ENCODE results near the gene C6orf136.

Gene C6orf136

DNA sequence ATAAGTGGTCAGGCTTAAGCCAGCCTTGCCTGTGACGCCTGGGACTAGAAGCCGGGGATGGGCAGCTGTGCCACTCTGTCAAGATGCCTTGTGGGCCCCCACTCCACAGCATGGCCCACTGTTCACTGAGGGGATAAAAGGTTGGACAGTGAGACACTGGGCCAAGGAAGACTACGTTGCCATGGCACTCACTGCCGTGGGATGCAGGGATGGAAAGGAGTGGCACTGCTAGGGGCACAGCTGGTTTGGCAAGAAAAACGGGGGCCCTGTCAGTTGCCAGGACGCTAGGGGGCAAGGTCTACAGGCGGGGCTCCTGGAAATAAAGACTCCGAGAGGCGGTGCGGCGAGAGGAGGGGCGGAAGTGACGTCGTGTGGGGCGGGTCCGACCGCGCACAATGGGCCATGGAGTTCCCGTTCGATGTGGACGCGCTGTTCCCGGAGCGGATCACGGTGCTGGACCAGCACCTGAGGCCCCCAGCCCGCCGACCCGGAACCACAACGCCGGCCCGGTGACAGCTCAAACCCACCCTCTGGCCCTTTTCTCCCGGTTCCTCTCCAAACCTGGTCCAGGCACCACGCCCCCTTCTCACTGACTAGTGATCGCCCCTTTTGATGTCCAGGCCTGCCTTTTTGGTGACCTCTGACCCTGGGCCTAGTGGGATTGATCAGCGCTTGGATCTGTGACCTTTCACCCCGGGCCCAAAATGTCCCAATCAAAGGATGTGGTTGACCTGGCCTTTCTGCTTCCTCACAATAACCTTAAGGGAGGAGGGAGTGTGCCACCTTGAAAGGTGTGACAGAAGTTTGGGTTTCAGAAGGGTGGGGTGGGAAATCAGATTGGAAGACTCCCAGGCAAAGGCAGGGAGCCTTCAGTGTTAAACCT is 20.2 kb upstream of the C6orf136 start, which contains the start of gene ATAT1:
ATAT1 (plus strand) TSS at position 391 of the 883 bp plus-strand sequence.
- TF ChIP-seq CTCF (IDR thresholded peaks at IDR 0.05; ENCODE audit: low read depth, low read length): peak; percentile 47
- in situ Hi-C loops (cut with HindIII; ENCODE audit: low sequenced_read_pairs): no loop called here
- DNase-seq (ENCODE audit: low read depth, low spot score): peak; percentile 72
- peak within 1 kb of the TSS; percentile 81 for H3K4me3 ChIP-seq (ENCODE audit: low read depth, low read length)

DNA sequence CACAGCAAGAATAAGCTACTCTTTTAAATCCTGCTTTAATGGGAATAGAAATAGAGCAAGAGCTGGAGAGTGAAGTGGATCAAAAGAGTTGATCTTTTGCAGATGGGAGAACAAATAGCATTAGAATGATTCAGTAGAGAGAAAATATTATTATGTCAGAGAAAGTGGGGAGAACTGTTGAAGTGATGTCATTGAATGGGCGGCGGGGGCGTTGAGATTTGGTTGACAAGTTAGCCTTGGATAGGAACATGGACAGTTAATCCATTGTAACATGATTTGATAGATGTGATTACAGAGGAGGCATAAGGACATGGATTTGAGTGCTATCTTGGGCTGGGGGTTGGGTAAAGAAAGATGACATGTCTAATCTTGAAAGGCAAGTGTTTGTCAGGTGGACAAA is 11.1 kb upstream of the C6orf136 start:
- TF ChIP-seq CTCF (IDR thresholded peaks at IDR 0.05; ENCODE audit: low read depth, low read length): no peak
- no peak for DNase-seq (ENCODE audit: low read depth, low spot score)
- in situ Hi-C loops (cut with HindIII; ENCODE audit: low sequenced_read_pairs): no loop called here
- H3K4me3 ChIP-seq (ENCODE audit: low read depth, low read length): no peak overlapping the region

DNA sequence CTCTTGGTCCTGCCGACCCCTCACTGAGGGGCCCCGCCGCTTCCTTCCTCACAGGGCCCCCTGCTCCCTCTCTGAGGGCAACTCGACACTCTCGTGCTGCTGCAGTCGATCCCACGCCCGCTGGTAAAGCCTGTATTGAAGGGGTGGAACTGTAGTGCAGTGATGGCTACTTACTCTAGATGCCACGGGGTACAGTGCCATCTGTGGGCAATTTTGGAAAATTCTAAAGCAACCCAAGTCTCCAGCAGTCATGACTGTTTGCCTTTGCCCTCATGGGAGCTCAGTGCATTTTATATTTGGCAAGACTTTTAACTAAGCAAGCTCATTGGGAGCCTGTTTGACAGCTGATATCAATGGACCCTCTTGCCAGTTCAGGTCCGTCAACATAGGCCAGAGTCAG is 6.5 kb upstream of the C6orf136 start:
- no peak for DNase-seq (ENCODE audit: low read depth, low spot score)
- H3K4me3 ChIP-seq (ENCODE audit: low read depth, low read length): no peak overlapping the region
- no peak for TF ChIP-seq CTCF (IDR thresholded peaks at IDR 0.05; ENCODE audit: low read depth, low read length)
- in situ Hi-C loops (cut with HindIII; ENCODE audit: low sequenced_read_pairs): no loop called here

- no peak for TF ChIP-seq CTCF (IDR thresholded peaks at IDR 0.05; ENCODE audit: low read depth, low read length)
- no peak for DNase-seq (ENCODE audit: low read depth, low spot score)
- in situ Hi-C loops (cut with HindIII; ENCODE audit: low sequenced_read_pairs): no loop called here
- no peak overlapping the region for H3K4me3 ChIP-seq (ENCODE audit: low read depth, low read length)
Observed at GRCh38 chr6:30641048-30641447, 5.9 kb upstream of the C6orf136 start.

DNA sequence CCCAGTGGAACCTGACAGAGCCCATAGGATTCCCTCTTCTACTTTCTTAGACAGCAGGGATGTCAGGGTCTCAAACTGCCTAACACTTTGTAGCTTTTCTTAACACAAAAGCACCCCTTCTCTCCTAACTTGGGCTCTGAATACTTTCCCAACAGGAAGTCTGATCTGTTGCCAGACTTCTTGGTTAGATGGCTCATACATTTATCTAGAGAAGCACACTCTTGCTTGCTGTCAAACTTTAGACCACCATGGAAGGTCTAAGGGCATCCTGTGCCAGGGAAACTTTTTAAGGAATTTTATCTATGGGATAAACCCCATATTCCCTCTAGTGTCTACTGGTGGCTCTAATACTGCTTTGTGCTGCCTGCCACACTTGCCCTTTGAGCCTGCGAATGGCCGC is 3.3 kb upstream of the C6orf136 start:
- no peak overlapping the region for H3K4me3 ChIP-seq (ENCODE audit: low read depth, low read length)
- TF ChIP-seq CTCF (IDR thresholded peaks at IDR 0.05; ENCODE audit: low read depth, low read length): no peak
- DNase-seq (ENCODE audit: low read depth, low spot score): no peak
- in situ Hi-C loops (cut with HindIII; ENCODE audit: low sequenced_read_pairs): no loop called here

DNA sequence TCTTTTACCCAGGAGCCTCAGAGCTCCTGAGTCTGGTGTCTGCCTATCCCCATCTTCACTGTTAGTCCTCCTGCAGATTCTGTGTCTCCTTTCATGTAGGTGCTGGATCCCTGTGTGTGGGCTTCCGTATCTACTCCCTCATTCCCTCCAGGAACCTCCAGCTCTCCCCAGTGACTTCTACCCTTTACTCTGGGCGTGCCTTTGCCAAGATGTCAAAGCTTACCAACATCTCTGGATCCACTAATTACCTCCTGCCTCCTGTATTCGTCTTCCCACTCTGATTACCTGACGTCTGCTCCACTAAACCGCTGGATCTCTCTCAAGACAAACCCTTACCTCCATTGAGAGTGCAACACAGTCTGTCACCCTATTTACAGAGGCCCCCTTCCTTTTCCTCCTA is 2.2 kb upstream of the C6orf136 start:
- in situ Hi-C loops (cut with HindIII; ENCODE audit: low sequenced_read_pairs): no loop called here
- DNase-seq (ENCODE audit: low read depth, low spot score): no peak
- H3K4me3 ChIP-seq (ENCODE audit: low read depth, low read length): no peak overlapping the region
- TF ChIP-seq CTCF (IDR thresholded peaks at IDR 0.05; ENCODE audit: low read depth, low read length): no peak

Measured in astrocyte of the spinal cord (primary cell).